Spleen (tissue), 7 donors: ENCODE data around the gene TSPOAP1.

Source experiments
- POLR2A ChIP-seq, 3 donors: fragments of 450-650 bp; IDR thresholded peaks; one replicate each; pipeline ENCODE4 v1.5.1; 2017; ENCODE audit warnings: antibody characterized with exemption in 3 of 3, mild to moderate bottlenecking in 1 of 3
- POLR2AphosphoS5 ChIP-seq, 3 donors: sonication (generic); formaldehyde crosslinking; IDR thresholded peaks; one replicate each; pipeline ENCODE4 v1.5.1; 2017; ENCODE audit warnings: antibody characterized with exemption in 3 of 3
- TF ChIP-seq, protein P1 (sequence below), 11 experiments: fragments of 200-600 bp in 7 of 11; fragments of 450-650 bp in 4 of 11; sonication (generic) in 4 of 11; IDR thresholded peaks in 8 of 11; conservative IDR thresholded peaks in 3 of 11; 1 replicate in 7 of 11; 2 replicates in 4 of 11; pipeline versions ENCODE4 v1.4.0 to v1.8.0; 2016 to 2021; ENCODE audit warnings: antibody characterized with exemption in 11 of 11, inconsistent platforms in 4 of 11, mild to moderate bottlenecking in 1 of 11
- donor health status: DM: no; HTN: no; CAD: no; lungs with moderate emphysema.
- donor health status: DM: no; HTN: no; CAD: no.
- donor health status: DM: no; HTN: no; CAD: no.

DNA sequence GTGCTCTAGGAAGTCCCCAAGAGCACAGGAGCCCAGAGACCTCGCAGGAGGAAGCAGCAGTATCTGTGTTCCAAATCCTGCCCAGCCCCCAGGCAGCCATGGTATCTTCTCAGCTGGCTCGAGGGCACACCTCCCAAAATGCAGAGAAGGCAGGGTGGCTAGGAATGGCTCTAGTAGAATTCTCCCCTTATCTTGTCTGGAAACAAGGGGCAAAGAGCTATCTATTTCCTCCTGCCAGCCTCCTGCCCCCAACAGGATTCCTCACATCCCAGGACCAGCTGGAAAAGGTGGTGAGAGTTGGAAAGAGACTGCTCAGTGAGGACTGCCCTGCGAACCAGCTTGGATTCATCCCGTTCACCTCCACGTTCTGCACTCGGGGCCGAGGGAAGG, 8.6 kb upstream of the TSPOAP1 start:
- TF ChIP-seq, protein P1, sequence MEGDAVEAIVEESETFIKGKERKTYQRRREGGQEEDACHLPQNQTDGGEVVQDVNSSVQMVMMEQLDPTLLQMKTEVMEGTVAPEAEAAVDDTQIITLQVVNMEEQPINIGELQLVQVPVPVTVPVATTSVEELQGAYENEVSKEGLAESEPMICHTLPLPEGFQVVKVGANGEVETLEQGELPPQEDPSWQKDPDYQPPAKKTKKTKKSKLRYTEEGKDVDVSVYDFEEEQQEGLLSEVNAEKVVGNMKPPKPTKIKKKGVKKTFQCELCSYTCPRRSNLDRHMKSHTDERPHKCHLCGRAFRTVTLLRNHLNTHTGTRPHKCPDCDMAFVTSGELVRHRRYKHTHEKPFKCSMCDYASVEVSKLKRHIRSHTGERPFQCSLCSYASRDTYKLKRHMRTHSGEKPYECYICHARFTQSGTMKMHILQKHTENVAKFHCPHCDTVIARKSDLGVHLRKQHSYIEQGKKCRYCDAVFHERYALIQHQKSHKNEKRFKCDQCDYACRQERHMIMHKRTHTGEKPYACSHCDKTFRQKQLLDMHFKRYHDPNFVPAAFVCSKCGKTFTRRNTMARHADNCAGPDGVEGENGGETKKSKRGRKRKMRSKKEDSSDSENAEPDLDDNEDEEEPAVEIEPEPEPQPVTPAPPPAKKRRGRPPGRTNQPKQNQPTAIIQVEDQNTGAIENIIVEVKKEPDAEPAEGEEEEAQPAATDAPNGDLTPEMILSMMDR (IDR thresholded peaks at IDR 0.05 in 8 of 11, conservative IDR thresholded peaks at IDR 0.05 in 3 of 11), result no peak
- no peak for TF ChIP-seq POLR2A (IDR thresholded peaks at IDR 0.05)
- peak in 1 of 3 donors; percentile 9 for TF ChIP-seq POLR2AphosphoS5 (IDR thresholded peaks at IDR 0.05)
